K562 (cell line): ENCODE results near the gene ATXN7L1. TPM values are rescaled to one million over a fixed set of nuclear protein-coding genes. Genes with fewer than 3 reads are reported as not detected.
A peak's percentile ranks its signal among the peaks of the same experiment; 100 is the strongest.

ENCODE experiments used
- ATAC-seq: fragments of 200-7000 bp; cut with Tn5 transposase; 3 replicates; pipeline ENCODE4 v1.9.1; 2020; ENCODE audit warnings: moderate library complexity
- BruUV-seq: library from RNA; stranded (reverse); fragments of 400-500 nt; replicated peaks from 2 replicates; lab custom pipeline; 2021; lab: Mats Ljungman, UMichigan
- CTCF ChIA-PET: fragments of 300-600 bp; formaldehyde crosslinking; extraction: SDS; loops from one replicate; lab custom pipeline; 2021; ENCODE audit warnings: low intra/inter-chr PET ratio; lab: Yijun Ruan, JAX
- POLR2A ChIA-PET: fragments of 300-600, 350-650 bp; sonication (Branson Sonifier 250); formaldehyde crosslinking; extraction: SDS; loops from one replicate; lab custom pipeline; 2021; ENCODE audit warnings: antibody characterized with exemption, inconsistent platforms; lab: Yijun Ruan, JAX
- DNase-seq, 4 experiments: peaks; one replicate each; pipeline versions ENCODE4 v3.0.0 to v3.0.0-alpha.2; 2011 to 2018; ENCODE audit warnings: low spot score in 3 of 4, mixed read lengths in 3 of 4; ENCODE audit errors: extremely low read depth in 1 of 4
- FAIRE-seq: peaks from 2 replicates; lab custom pipeline; 2011; peaks lifted over from hg19 to GRCh38; lab: Jason Lieb, UNC
- H2AFZ ChIP-seq: 2 replicates; pipeline ENCODE4 v1.6.0; 2011; ENCODE audit warnings: low read depth, low read length, control low read depth, inconsistent platforms
- H3K27ac ChIP-seq: fragments of 200-600 bp; 3 replicates; pipeline ENCODE4 v1.8.0; 2011; ENCODE audit warnings: low read depth, mild to moderate bottlenecking, control low read depth, inconsistent platforms, low read length, moderate library complexity, mixed read lengths; ENCODE audit errors: extremely low read depth
- H3K27me3 ChIP-seq, 2 experiments: fragments of 300-600 bp in 1 of 2; 2 replicates in 1 of 2; 3 replicates in 1 of 2; pipeline versions ENCODE4 v1.6.0 to v1.8.0; 2011; ENCODE audit warnings: inconsistent platforms in 2 of 2, low read length in 2 of 2, mild to moderate bottlenecking in 1 of 2, mixed read lengths in 1 of 2, moderate library complexity in 1 of 2; ENCODE audit not compliant: control insufficient read depth in 2 of 2, insufficient read depth in 2 of 2
- H3K36me3 ChIP-seq: fragments of 300-600 bp; 3 replicates; pipeline ENCODE4 v1.8.0; 2011; ENCODE audit warnings: mild to moderate bottlenecking, low read length, inconsistent platforms; ENCODE audit not compliant: control insufficient read depth, insufficient read depth
- H3K4me1 ChIP-seq, 2 experiments: fragments of 200-600 bp in 1 of 2; replicated peaks in 1 of 2; 2 replicates in 1 of 2; 3 replicates in 1 of 2; pipeline versions ENCODE4 v1.5.1 to v1.8.0; 2011; ENCODE audit warnings: inconsistent platforms in 2 of 2, low read length in 2 of 2, mild to moderate bottlenecking in 1 of 2, mixed read lengths in 1 of 2, moderate library complexity in 1 of 2; ENCODE audit not compliant: control insufficient read depth in 2 of 2, insufficient read depth in 2 of 2
- H3K4me2 ChIP-seq: 2 replicates; pipeline ENCODE4 v1.6.1; 2011; ENCODE audit warnings: low read length, control low read depth, inconsistent platforms, mixed read lengths; ENCODE audit not compliant: insufficient read depth
- H3K4me3 ChIP-seq: fragments of 200-600 bp; sonication (generic), shearing (Covaris generic); 2 replicates; pipeline ENCODE4 v1.5.1; 2016; ENCODE audit warnings: control low read depth, inconsistent platforms
- H3K79me2 ChIP-seq: fragments of 200-600 bp; 3 replicates; pipeline ENCODE4 v1.8.0; 2011; ENCODE audit warnings: low read length, inconsistent platforms; ENCODE audit not compliant: control insufficient read depth, insufficient read depth
- H3K9ac ChIP-seq, 2 experiments: 2 replicates each; pipeline versions ENCODE4 v1.6.0 to v1.6.1; 2011; ENCODE audit warnings: low read depth in 2 of 2, low read length in 2 of 2, control low read depth in 1 of 2, inconsistent platforms in 1 of 2, mild to moderate bottlenecking in 1 of 2, mixed read lengths in 1 of 2; ENCODE audit not compliant: insufficient read depth in 1 of 2
- H3K9me1 ChIP-seq: one replicate; pipeline ENCODE4 v1.6.0; 2011; ENCODE audit warnings: inconsistent platforms, mild to moderate bottlenecking, low read length, moderate library complexity; ENCODE audit not compliant: control insufficient read depth, insufficient read depth
- H3K9me3 ChIP-seq: replicated peaks from 2 replicates; pipeline ENCODE4 v1.5.1; 2011; ENCODE audit warnings: low read depth, low read length, inconsistent platforms; ENCODE audit not compliant: control insufficient read depth, insufficient read depth
- H4K20me1 ChIP-seq: replicated peaks from 2 replicates; pipeline ENCODE4 v1.6.1; 2011; ENCODE audit warnings: low read length, inconsistent platforms, mixed read lengths; ENCODE audit not compliant: control insufficient read depth, insufficient read depth
- FOSL1 ChIP-seq: fragments of 200-800 bp; sonication (Bioruptor generic); conservative IDR thresholded peaks from 2 replicates; pipeline ENCODE4 v1.6.1; 2016; ENCODE audit warnings: missing genetic modification characterization, missing compliant biosample characterization
- HDAC8 ChIP-seq: fragments of 450-650 bp; IDR thresholded peaks from 2 replicates; pipeline ENCODE4 v1.6.1; 2016; ENCODE audit warnings: mild to moderate bottlenecking, missing genetic modification characterization, moderate library complexity, missing compliant biosample characterization
- MAFF ChIP-seq: IDR thresholded peaks from 2 replicates; pipeline ENCODE4 v1.6.1; 2012; ENCODE audit warnings: low read length, improper control_type of control experiment
- NFIX ChIP-seq: fragments of 250-450 bp; sonication (Bioruptor Pico); IDR thresholded peaks from 2 replicates; pipeline ENCODE4 v1.4.0; 2020; ENCODE audit warnings: low read depth, mild to moderate bottlenecking, moderate library complexity
- SMARCA4 ChIP-seq: fragments of 450-650 bp; IDR thresholded peaks from 2 replicates; pipeline ENCODE4 v1.6.1; 2016
- TAF9B ChIP-seq: fragments of 450-650 bp; IDR thresholded peaks from 2 replicates; pipeline ENCODE4 v1.6.1; 2018; ENCODE audit warnings: mild to moderate bottlenecking; ENCODE audit not compliant: partially characterized antibody
- WGBS: fragments of 100-300 bp; shearing (Covaris generic); methylation state at CpG from one replicate; pipeline ENCODE4 v1.1.6; 2016; ENCODE audit warnings: low coverage, mixed read lengths; ENCODE audit not compliant: insufficient coverage; ENCODE audit errors: missing lambda C conversion rate; 5-methylcytosine and 5-hydroxymethylcytosine counted together
- in situ Hi-C: fragments of 300-500 bp; cut with MboI; formaldehyde crosslinking; loops from 4 replicates; pipeline ENCODE4 v1.15.0; 2018; ENCODE audit warnings: inconsistent platforms, mixed read lengths
- intact Hi-C: fragments of 100-400 bp; cut with micrococcal nuclease; formaldehyde crosslinking; loops from 2 replicates; pipeline ENCODE4 v1.14.2; 2022
- polyA plus RNA-seq, 8 experiments: library from polyadenylated mRNA; depleted of rRNA in 4 of 8; stranded (reverse) in 5 of 8; unstranded in 3 of 8; fragments of >200 nt; fragmentation: Nextera tagmentation in 2 of 8; fragmentation: Illumina TruSeq in 1 of 8; extraction: Ambion mirVana in 2 of 8; extraction: Trizol in 1 of 8; gene quantifications; 2 replicates each; pipeline versions ENCODE4 v1.2.1 to v1.2.3, GENCODE V29; 2011 to 2014; ENCODE audit warnings: inconsistent platforms in 1 of 8, missing spikeins in 1 of 8
- total RNA-seq, 7 experiments: library from RNA; depleted of rRNA in 6 of 7; stranded (reverse); fragments of >200 nt in 6 of 7; fragmentation: Illumina TruSeq in 2 of 7; extraction: Trizol in 2 of 7; gene quantifications; 2 replicates each; pipeline versions ENCODE4 v1.2.1 to v1.2.3, GENCODE V29; 2011 to 2021; ENCODE audit warnings: low replicate concordance in 1 of 7

ATXN7L1 gene
- total and polyA plus RNA-seq, 9 of the 15 experiments (the other 6 are each of a cell fraction or from before 2014, with no cell fraction given) = 6.6 to 13.7 (median 10.7) TPM

- Histone ChIP-seq H3K9me1 (no peaks in the 10 kb centered on the region), H2AFZ (no peak overlapping the region), H3K27me3 (peaks cover 19 to 57% of the 10 kb centered on the region in 2 experiments; a peak in 4 of 5 replicates), H3K9ac (no peak overlapping the region), H3K9me3 (no peaks in the 10 kb centered on the region), H3K4me2 (no peak overlapping the region), H3K4me3 (no peak overlapping the region), H4K20me1 (peaks cover 45% of the 10 kb centered on the region), H3K79me2 (no peaks in the 10 kb centered on the region), H3K36me3 (no peaks in the 10 kb centered on the region), H3K27ac (no peak overlapping the region), H3K4me1 (no peaks in the 10 kb centered on the region)
- TF ChIP-seq HDAC8 (tag) (no peak), SMARCA4 (no peak), MAFF (no peak), TAF9B (no peak)
- intact Hi-C loops (no loop called here), in situ Hi-C loops (no loop called here)
- ChIA-PET CTCF (no interaction called here), POLR2A (interaction anchor here (0.6 to 1.1 kb wide), 3 partner anchors 9 to 91 kb away, joined by 3 read pairs; no protein-coding TSS in a partner anchor)
- no TSS peak for BruUV-seq
- no peak for FAIRE-seq
- no peak for ATAC-seq
- no peak for DNase-seq
- WGBS = 11% methylated on average over 2 of the region's 2 CpGs
Observed at GRCh38 chr7:105803429-105803736, 73.0 kb downstream of the ATXN7L1 start.

GRCh38 chr7:105802604-105803428, 73.6 kb downstream of the ATXN7L1 start:
- H3K4me2 ChIP-seq = no peak overlapping the region
- 7% methylated on average over 7 of the region's 7 CpGs for WGBS

More at GRCh38 chr7:105802604-105803428, 73.6 kb downstream of the ATXN7L1 start:
- Histone ChIP-seq H3K9ac (no peak overlapping the region), H3K79me2 (no peaks in the 10 kb centered on the region), H2AFZ (no peak overlapping the region)
- intact Hi-C loops = no loop called here
- FAIRE-seq = no peak
- POLR2A ChIA-PET = interaction anchor here (0.6 to 1.1 kb wide), 3 partner anchors 9 to 92 kb away, joined by 3 read pairs; no protein-coding TSS in a partner anchor
- TF ChIP-seq FOSL1 (tag) (peak; percentile 42; the same call in 1 of the 2 replicates), NFIX (CRISPR knock-in tag) (no peak)
- TF ChIP-seq, all 486 proteins: peak for 1
- Histone ChIP-seq H3K4me3 (no peak overlapping the region), H3K9me1 (no peaks in the 10 kb centered on the region), H3K4me1 (no peaks in the 10 kb centered on the region), H3K9me3 (no peaks in the 10 kb centered on the region), H4K20me1 (peaks cover 44% of the 10 kb centered on the region), H3K27me3 (peaks cover 19 to 57% of the 10 kb centered on the region in 2 experiments; a peak in 4 of 5 replicates), H3K36me3 (no peaks in the 10 kb centered on the region), H3K27ac (no peak overlapping the region)
- no TSS peak for BruUV-seq
- in situ Hi-C loops = no loop called here
- ATAC-seq (peak; percentile 75), DNase-seq (peak in 2 of 4 experiments; percentile 20 to 42)
- CTCF ChIA-PET = no interaction called here
